Liver (tissue), 3 donors: Measurements from ENCODE around the gene HEATR5A.
"Not testable (repeated sequence)": the region's sequence is repeated elsewhere in the genome, so short reads cannot be mapped to it uniquely, and the experiment has no call there.

ENCODE experiments used
- CTCF ChIP-seq: fragments of 150-350 bp; IDR thresholded peaks from 2 replicates; pipeline ENCODE4 v1.5.1; 2017; ENCODE audit warnings: improper control_type of control experiment, low read depth, low read length; ENCODE audit not compliant: missing input control
- EGR1 ChIP-seq, 2 donors: IDR thresholded peaks; 2 replicates each; pipeline ENCODE4 v1.6.1; 2016 to 2018; ENCODE audit warnings: antibody characterized with exemption in 2 of 2, low read depth in 2 of 2
- FOXA1 ChIP-seq: IDR thresholded peaks from 2 replicates; pipeline ENCODE4 v1.6.1; 2016; ENCODE audit warnings: antibody characterized with exemption
- HNF4G ChIP-seq: IDR thresholded peaks from 2 replicates; pipeline ENCODE4 v1.6.1; 2016; ENCODE audit warnings: antibody characterized with exemption
- MAX ChIP-seq: IDR thresholded peaks from 2 replicates; pipeline ENCODE4 v1.6.1; 2016; ENCODE audit warnings: antibody characterized with exemption
- RAD21 ChIP-seq, 2 donors: IDR thresholded peaks; 2 replicates each; pipeline ENCODE4 v1.6.1; 2016; ENCODE audit warnings: antibody characterized with exemption in 2 of 2, mild to moderate bottlenecking in 2 of 2
- REST ChIP-seq: IDR thresholded peaks from 2 replicates; pipeline ENCODE4 v1.6.1; 2016; ENCODE audit warnings: antibody characterized with exemption, mild to moderate bottlenecking
- SP1 ChIP-seq: IDR thresholded peaks from 2 replicates; pipeline ENCODE4 v1.6.1; 2018; ENCODE audit warnings: antibody characterized with exemption, mild to moderate bottlenecking
- TAF1 ChIP-seq: conservative IDR thresholded peaks from 2 replicates; pipeline ENCODE4 v1.6.1; 2016; ENCODE audit warnings: antibody characterized with exemption, mild to moderate bottlenecking
- YY1 ChIP-seq: IDR thresholded peaks from 2 replicates; pipeline ENCODE4 v1.6.1; 2016; ENCODE audit warnings: antibody characterized with exemption, mild to moderate bottlenecking
- TF ChIP-seq, protein P1 (sequence below): IDR thresholded peaks from 2 replicates; pipeline ENCODE4 v1.6.1; 2016; ENCODE audit warnings: antibody characterized with exemption
- donor health status: healthy.
- donor health status: healthy.

- TF ChIP-seq CTCF: not testable (repeated sequence)
- TF ChIP-seq TAF1 (peak; percentile 95), YY1 (peak; percentile 89), RAD21 (IDR thresholded peaks at IDR 0.05) (peak; percentile 56 to 61), MAX (peak; percentile 68), REST (peak; percentile 93), EGR1 (IDR thresholded peaks at IDR 0.05; ENCODE audit: low read depth in 2 of 2) (peak; percentile 19 to 36), FOXA1 (peak; percentile 97), SP1 (peak; percentile 98), HNF4G (peak; percentile 96)
- TF ChIP-seq, protein P1, sequence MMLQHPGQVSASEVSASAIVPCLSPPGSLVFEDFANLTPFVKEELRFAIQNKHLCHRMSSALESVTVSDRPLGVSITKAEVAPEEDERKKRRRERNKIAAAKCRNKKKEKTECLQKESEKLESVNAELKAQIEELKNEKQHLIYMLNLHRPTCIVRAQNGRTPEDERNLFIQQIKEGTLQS: peak; percentile 54
Observed at GRCh38 chr14:31257554-31258426, 162.6 kb downstream of the HEATR5A start.
